ENCODE measurements around the gene NSUN7.
"Not testable (repeated sequence)": the region's sequence is repeated elsewhere in the genome, so short reads cannot be mapped to it uniquely, and the experiment has no call there.

The NSUN7 gene

DNA sequence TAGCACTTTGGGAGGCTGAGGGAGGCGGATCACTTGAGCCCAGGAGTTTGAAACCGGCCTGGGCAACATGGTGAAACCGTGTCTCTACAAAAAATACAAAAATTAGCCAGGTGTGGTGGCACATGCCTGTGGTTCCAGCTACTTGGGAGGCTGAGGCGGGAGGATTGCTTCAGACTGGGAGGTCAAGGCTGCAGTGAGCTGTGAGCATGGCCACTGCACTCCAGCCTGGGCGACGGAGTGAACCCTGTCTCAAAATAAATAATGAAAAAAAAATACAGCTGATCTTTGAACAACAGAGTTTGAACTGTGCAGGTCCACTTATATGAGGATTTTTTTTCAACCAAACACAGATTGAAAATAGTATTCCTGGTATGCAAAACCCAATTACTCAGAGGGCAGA is 67.4 kb downstream of the NSUN7 start:
- DNase-seq (ENCODE audit: low read depth): not testable (repeated sequence)

DNA sequence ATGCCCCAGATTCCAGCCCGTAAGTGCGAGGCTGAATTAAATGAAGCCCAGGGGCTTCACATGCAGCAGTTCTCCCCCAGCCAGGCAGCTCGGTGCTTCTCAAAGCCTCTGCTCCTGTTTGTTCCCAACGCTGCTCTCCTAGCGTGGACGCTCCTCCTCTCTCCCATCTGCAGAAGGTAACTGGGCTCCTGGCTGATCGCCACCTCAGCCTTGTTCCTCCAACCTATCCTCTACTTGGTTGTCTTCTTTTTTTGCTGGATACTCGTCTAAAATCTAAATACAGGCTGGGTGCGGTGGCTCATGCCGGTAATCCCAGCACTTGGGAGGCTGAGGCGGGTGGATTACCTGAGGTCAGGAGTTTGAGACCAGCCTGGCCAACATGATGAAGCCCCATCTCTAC is 70.3 kb downstream of the NSUN7 start:
- DNase-seq (ENCODE audit: low read depth): no peak

DNA sequence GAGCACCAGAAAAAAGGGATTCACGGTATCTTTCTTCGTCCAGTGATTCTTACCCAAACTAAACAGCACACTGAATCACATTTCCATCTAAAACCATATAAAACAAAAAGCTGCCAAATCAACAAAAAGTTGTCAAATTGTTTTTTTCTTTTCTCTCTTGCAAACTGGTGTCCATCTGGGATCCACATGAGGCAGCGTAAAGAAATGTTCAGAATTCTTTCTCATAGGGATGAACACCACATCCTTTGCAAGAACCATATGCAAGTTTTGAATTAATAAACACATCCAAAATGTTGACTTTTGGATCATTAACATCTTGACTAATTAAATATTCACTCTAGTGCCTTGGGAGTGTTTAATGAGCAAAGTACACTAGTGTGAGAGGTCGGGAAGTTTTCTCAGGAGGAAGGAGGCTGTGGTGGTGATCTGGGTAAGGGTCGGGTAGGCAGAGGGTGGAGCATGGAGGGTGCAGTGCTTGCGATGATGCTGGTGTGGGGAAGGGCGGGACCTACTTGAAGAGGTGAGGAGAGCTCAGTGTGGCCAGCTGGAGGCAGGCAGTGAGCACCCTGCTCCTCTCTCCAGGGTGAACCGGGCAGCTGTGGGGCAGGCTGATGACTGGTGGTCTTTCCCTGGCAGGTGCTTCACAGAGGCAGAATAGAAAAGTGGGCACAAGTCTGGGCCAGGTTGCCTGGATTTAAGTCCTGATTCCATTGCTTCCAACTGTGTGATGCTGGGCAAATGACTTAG is 72.8 kb downstream of the NSUN7 start:
- no peak for DNase-seq (ENCODE audit: low read depth)

DNA sequence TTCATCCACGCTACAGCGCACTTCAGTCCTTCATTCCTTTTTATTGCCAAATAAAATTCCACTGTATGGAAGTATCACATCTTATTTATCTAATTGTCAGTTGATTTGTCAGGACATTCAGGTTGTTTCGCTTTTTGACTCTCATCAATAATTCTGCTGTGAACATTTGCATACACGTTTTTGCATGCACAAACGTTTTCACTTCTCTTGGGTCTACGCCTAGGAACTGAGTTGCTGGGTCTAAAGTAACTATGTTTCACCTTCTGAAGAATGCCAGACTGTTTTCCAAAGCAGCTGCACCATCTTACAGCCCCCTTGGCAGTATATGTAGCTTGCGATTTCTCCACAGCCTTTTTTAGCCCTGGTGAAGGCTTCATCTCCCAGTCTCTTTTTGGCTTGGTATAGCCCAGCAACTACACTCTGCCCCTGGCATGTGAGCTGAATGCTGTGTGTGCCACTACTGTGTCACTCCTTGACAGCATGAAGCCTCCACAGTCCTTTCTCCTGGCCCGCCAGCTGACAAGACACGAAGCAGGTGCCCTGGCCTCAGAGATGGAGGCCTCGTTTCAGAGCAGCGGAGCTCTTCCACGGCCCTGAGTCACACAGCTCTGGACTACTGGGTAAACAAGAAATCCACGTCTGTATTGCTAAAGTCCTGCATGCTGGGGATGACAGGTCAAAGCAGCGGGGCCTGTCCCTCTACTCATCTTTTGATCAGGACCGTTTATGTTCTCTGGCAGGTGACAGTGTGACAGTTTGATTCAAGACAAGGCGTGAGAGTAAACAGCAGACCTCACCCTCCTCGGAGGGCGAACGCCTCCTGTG is 75.5 kb downstream of the NSUN7 start:
- no peak for DNase-seq (ENCODE audit: low read depth)

DNA sequence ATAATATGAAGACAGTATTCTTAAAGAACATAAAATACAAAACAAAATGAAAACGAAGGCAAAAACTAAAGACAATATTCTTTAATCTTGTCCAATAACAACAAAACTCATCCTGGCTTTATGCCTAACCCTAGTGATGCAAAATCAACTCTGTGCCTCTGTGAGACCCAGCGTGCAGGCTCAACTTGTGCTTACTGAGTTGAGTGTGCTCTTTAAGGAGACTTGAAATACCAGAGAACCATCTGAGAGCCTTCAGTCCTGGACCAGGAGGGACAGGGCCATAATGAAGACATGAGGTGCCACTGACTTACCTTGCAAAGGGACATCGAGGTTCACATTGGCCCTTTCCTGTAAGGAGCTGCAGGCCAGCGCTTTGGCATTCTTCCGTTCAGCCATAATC is 77.1 kb downstream of the NSUN7 start:
- no peak for DNase-seq (ENCODE audit: low read depth)

DNA sequence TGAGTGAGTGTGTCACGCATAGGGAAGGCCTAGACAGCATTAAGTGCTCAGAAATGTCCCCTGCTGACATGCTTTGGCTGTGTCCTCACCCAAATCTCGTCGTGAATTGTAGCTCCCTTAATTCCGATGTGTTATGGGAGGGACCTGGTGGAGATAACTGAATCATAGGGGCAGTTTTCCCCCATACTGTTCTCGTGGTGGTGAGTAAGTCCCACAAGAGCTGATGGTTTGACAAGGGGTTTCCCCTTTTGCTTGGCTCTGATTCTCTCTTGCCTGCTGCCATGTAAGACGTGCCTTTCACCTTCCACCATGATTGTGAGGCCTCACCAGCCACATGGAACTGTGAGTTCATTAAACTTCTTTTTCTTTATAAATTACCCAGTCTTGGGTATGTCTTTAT is 78.0 kb downstream of the NSUN7 start:
- no peak for DNase-seq (ENCODE audit: low read depth)

DNA sequence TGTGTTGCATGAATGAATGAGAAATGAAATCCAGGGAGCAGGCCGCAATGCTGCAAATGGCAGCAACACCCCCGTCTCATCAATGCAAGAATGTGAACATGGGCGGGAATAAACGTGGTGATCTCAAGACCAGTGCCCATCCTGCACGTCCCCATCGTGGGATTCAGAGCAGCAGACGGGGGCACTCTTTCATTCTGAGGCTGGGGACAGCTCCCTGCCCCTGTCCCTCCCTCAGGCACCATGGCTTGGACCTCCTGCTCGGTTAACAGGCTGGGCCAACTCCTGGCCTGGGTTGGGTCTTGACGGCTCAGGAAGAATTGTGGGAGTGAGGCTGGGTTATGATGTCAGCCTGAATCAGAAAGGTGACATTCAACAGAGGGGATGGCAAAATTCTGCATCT is 78.9 kb downstream of the NSUN7 start:
- DNase-seq (ENCODE audit: low read depth): no peak

DNA sequence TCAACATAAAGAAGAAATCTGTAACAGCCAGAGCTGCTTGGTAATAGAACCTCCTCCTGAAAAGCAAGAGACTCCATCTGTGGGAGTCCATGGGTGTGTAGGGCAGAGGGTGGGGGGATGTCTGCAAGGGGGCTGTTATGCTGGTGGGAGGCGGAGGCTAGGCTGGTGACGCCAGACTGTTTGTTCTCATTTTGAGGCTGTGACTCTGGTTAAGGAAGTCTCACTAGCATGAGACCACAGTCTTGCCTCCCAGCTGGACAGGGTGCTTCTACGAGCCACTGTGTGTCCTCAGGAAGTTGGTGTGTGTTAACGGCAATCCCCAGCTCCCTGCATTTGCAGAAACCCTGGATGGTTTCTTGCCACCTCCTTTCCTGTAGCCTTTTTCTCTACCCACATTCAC is 79.8 kb downstream of the NSUN7 start:
- DNase-seq (ENCODE audit: low read depth): no peak

DNA sequence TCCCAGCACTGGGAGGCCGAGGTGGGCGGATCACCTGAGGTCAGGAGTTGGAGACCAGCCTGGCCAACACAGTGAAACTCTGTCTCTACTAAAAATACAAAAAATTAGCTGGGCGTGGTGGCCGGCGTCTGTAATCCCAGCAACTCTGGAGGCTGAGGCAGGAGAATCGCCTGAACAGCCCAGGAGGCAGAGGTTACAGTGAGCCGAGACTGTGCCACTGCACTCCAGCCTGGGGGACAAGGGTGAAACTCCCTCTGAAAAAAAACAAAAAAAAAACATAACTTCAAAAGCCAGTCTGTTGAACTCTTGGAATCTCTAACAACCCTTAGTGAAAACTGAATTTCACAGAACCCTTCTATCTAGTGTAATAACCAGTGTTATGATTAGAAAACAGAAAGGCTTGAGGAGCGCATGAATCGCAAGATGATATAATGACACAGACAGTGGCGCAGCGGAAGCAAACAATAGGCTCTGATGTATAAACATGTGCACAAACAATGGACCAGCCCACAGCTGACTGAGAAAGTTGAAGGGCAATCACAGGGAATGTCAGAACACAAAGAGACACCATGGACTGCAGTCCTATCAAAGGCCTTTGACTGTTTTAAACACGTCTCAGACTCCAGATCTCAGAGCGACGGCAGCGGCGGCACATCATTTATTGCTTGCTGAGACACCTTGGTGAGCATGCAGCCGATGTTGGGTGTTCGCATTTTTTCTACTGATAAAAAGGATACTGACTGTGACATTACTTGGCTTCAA is 81.6 kb downstream of the NSUN7 start:
- no peak for DNase-seq (ENCODE audit: low read depth)

DNA sequence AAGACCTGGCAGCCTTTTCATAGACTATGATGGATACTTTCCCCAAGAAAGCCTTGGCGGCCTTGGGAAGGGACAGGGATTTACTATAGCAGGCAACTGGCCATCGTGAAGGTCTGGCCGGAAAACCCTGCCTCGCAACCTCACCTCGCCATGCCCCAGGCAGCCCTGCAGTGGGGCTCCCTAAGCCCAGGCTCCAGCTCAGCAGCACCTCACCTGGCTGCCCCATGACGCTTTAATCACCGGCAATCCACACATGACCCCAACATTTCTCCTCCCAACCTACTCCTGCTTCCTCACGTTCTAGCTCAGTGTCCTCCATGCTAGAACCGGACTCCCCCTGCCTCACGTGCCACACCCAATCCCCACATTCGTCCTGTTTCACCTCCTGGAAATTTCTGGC is 82.4 kb downstream of the NSUN7 start:
- DNase-seq (ENCODE audit: low read depth): no peak

DNA sequence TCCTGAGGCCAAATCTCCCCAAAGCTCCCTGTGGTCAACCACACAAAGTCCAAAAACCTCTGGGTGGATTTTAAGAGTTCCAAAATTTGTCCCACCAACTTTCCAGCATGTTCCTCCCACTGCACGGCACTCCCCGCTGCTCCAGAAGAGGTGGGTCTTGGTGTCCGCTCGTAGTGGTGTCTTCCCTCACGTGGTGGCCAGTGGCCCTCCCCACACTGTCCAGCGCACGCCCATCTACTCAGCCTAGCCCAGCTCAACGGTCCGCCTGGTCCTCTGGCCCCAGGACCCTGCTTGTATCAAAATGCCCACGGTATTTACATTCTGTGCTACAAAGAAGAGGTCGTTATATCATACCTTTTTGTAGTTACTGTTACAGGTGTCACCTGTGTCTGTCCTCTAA is 83.5 kb downstream of the NSUN7 start:
- no peak for DNase-seq (ENCODE audit: low read depth)

DNA sequence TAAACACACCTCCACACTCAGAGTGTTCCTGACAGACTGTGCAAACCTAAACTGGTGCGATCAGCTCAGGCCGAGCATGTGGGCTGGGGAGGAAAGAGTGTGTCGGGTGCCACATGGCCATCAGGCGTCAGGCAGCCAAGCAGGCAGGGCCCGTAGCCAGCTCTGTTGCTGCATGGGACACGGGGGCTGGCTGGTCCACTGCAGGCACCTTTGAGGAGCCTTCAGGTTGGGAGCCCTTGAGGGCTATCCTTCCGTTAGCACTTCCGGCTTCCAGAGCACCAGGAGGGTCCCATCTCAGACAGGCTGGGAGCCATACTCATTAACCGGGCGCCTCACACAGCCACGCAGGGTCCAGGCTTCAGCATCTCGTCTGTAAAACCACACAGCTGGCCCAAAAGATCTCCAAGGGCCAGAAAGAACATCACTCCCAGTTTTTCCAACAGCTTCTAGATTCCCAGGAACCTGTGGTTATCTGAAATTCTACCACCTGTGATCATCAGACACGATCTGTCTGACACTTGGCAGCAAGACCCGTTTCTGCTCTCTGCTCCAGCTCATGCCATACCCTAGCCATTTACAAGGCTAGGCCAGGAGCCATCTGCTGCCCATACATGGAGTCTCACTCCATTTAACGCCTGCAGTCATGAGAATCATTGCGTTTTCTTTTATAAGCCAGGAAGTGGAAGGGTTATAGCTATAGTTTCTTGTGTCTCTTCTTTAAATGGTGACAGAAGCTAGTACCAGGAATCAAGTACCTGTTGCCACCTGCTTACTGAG is 87.5 kb downstream of the NSUN7 start:
- no peak for DNase-seq (ENCODE audit: low read depth)

DNA sequence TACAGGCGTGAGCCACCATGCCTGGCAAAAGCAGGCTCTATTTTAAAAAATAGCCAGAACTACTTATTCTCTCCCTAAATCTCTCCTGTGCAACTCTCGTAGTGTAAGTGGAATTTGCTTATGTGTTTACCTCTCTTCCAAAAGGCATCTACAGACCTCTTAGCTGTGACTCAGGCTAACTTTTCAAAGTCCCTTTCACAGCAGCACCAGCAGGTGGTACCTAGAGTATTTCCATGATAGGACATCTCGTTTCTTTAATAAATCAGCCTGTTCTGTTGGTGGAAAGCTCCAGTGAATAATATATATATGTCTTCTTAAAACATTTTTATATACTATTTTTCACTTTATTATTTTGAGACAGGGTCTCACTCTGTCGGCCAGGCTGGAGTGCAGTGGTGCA is 89.0 kb downstream of the NSUN7 start:
- no peak for DNase-seq (ENCODE audit: low read depth)

DNA sequence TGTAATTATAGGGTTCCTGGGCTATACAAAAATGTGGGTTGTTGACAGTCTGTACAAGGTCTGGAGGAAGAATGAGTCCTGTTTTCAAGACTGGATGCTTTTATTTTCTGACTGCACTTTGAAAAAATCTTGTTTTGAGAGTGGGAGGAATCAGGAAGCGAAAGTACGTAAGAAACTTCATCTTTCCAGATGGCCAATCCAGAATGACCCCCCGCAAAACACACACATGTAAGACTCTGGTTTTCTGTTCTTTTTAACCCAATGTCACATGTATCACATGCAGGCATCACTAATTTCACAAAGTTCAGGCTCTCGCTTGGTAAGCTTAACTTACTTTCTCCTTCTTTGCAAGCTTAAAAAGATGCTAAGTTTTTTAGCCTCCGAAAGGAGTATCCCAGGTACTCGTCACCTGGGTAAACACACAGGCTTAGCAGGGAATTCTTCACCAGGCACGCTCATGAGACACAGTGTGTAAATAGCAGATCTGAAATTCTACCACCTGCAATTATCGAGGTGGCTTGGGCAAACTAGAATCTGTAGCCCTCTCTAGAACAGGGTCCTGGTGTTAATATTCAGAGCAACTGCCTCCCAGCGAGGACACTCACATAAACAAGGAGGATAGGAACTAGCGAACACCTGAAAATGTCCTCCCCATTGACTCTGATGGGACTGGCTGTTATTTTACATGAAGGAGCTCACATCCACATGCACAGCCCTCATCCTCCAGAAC is 90.7 kb downstream of the NSUN7 start:
- no peak for DNase-seq (ENCODE audit: low read depth)

DNA sequence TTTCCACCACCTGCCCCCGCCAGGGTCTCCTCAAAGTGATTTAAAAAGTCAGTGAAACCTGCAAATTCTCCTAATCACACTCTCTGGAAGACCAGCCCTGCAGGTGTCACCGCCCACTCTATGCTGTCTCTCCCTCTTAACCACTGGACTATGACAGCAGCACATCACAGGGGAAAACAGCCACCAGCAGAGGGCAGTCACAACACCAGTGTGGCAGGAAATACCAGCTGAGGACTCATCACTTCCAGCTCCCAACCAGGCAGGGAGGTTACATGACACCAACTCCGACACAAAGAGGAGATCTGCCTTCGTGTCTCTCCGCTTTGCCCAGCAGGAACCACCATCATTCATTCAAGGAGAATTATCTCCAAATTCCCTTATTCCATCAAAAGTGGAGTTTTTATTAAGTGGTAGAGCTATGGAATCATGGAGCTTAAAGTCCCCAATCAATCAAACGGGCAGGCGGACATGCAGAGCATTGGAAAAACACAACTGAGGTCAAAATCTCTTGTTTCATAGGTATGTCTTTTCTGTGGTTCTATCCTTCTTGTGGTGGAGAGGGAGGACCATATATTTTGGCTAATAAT is 91.3 kb downstream of the NSUN7 start:
- DNase-seq (ENCODE audit: low read depth): peak; percentile 69

DNA sequence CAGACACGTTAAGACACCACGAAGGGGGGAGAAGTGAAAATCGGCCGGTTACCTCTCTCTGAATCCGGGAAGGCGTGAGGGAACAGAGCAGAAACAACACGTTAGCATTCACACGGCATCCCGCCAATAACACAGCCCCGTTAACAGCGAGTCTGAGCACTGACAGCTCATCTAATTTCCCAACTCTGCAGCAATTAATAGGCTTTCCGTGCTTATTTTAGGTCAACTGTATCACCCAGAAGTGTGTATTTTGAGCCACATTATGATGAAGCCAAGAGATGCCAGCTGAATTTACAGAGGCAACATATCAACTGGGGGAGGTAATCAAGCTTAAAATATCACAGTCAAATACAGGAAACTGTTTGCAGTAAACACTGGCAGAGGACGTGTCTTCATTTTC is 92.6 kb downstream of the NSUN7 start:
- no peak for DNase-seq (ENCODE audit: low read depth)

DNA sequence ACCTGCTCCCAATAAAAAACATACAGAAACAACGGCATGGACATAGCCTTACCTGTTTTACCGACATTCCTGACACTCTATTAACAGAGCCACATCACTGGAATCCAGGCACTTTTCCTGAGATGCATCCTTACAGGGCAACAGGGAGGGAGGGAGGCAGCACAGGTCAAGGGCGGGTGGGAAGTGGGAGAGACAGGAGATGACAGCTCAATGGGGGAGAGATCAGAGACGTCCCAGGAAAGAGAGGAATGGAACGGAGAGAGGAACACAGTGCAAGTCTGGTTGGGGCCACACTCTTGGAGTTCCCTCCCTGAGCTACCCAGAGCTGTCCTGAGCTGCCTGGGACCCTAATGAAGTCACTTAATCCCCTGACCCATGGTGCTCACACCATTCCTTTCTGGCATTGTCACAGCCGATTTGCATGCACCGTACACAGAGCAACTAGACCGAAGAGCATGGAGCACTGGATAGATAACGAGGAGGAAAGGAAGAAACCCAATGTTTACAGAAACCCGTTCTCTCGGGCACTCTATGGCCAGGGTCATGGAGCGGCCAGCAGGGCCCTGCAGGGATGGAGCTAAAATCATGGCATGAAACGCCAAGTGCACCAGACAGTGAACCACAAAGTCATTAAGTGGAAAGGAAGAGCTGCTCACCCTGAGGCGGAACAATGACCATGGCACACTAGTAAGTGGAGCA is 93.1 kb downstream of the NSUN7 start:
- DNase-seq (ENCODE audit: low read depth): no peak

DNA sequence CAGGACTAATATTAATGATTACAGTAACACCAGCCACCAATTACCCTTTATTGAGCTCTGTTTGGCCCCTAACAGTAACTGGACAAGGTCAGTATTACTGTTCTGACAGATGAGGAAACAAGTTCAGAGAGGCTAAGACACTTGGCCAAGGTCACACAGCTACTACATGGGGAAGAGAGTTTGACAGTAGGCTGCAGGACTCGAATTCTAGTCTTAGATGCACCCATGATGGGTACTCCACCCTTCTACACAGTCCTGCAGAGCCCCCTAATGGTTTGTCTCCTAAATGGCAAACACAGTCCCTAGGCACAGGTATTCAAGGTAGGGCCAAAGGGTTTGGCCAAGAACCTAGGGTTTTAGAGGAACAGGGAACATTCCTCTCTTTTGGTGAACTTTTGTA is 93.9 kb downstream of the NSUN7 start:
- no peak for DNase-seq (ENCODE audit: low read depth)

DNA sequence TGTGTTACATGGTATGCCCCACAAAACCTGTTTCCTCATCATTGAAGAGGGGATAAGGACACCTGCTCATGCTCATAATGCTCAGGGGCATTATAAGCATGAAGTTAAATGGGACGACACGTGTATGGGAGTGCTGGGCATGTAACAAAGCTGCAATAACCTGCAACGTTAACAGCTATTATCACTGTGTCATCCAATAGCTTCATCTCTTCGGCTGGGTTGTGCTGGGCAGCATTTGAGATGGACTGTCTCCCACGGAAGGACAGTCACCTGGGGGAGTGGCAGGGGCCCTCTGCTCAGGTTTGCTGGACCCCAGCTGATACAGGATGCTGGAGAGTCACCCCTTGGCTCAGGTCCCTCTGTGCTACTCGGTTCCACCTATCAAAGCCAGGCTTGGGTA is 94.5 kb downstream of the NSUN7 start:
- no peak for DNase-seq (ENCODE audit: low read depth)

DNA sequence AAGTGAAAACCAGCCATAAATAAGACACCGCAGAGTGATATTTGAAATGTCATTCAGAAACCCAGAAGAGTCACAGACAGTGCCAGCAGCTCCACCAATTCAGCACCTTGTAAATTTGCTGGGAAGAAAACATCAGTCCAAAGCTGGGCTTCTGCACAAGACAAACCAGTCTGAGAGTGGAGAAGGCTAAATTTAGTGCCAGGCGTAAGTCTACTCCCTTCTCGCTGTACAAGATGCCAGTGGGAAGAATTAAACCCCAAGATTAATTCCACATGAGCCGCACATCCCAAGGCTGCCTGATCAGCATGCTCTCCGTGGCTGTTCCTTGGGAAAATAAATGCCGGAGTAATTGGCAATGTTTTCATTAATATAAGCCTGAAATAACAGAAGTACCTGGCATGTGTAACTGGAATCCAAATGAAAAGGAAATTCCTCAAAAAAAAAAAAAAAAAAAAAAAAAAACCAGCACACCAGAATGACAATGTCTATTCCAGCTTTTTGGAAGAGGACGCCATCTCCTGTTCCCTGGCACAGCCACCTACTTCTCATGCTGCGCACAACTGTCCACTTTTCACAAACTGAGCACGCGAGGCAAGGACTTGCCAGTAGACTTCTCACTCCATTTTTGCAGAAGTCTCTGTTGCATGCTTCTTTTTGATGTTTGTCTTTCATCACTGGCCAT is 95.5 kb downstream of the NSUN7 start:
- DNase-seq (ENCODE audit: low read depth): no peak

Measured in stimulated activated CD8-positive, alpha-beta memory T cell treated with anti-CD3 and anti-CD28 coated beads, Interleukin-4, amount 100 ng/mL, for 24 hours (primary cell).